Ovary (tissue), 3 donors: Measurements from ENCODE around the gene HAX1.

ENCODE experiments used
- EP300 ChIP-seq: sonication (generic); formaldehyde crosslinking; IDR thresholded peaks from one replicate; pipeline ENCODE4 v1.6.1; 2017; ENCODE audit warnings: antibody characterized with exemption
- POLR2A ChIP-seq: fragments of 450-650 bp; IDR thresholded peaks from one replicate; pipeline ENCODE4 v1.6.1; 2017; ENCODE audit warnings: antibody characterized with exemption, mild to moderate bottlenecking, moderate library complexity
- TF ChIP-seq, protein P1 (sequence below), 3 donors: fragments of 450-650 bp in 2 of 3; fragments of 200-600 bp in 1 of 3; IDR thresholded peaks; one replicate each; pipeline versions ENCODE4 v1.5.1 to v1.8.0; 2016 to 2022; ENCODE audit warnings: antibody characterized with exemption in 3 of 3, mild to moderate bottlenecking in 1 of 3
- donor health status: DM: no; HTN: no; CAD: no.

DNA sequence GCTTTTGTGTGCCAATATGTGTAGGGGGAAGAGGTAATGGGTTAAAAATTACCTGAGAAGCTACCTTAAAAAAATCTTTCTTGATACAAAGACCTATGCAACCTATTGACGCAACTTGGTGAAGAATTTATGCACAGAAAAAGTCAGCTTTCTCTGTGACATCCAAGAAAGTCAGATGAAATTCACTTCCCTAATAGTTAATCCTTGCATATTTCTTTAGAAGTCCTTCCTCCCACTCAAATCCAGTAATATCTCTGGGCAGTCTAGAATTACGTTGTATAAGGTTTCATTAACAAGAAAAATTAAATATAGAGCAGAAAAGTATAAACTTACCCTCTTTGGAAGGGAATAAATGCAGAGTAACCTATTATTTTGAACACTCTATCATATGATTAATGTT, 48.8 kb upstream of the HAX1 start:
- TF ChIP-seq EP300 (no peak), POLR2A (no peak)
- TF ChIP-seq, protein P1, sequence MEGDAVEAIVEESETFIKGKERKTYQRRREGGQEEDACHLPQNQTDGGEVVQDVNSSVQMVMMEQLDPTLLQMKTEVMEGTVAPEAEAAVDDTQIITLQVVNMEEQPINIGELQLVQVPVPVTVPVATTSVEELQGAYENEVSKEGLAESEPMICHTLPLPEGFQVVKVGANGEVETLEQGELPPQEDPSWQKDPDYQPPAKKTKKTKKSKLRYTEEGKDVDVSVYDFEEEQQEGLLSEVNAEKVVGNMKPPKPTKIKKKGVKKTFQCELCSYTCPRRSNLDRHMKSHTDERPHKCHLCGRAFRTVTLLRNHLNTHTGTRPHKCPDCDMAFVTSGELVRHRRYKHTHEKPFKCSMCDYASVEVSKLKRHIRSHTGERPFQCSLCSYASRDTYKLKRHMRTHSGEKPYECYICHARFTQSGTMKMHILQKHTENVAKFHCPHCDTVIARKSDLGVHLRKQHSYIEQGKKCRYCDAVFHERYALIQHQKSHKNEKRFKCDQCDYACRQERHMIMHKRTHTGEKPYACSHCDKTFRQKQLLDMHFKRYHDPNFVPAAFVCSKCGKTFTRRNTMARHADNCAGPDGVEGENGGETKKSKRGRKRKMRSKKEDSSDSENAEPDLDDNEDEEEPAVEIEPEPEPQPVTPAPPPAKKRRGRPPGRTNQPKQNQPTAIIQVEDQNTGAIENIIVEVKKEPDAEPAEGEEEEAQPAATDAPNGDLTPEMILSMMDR (IDR thresholded peaks at IDR 0.05), result no peak
